C4-2B (cell line): ENCODE data around the gene KIF26B.

Source experiments
- ZFX ChIP-seq: fragments of 450-650 bp; IDR thresholded peaks from 2 replicates; pipeline ENCODE4 v1.6.1; 2017
- TF ChIP-seq, protein P1 (sequence below): fragments of 450-650 bp; conservative IDR thresholded peaks from 2 replicates; pipeline ENCODE4 v1.5.1; 2017; ENCODE audit warnings: mild to moderate bottlenecking

DNA sequence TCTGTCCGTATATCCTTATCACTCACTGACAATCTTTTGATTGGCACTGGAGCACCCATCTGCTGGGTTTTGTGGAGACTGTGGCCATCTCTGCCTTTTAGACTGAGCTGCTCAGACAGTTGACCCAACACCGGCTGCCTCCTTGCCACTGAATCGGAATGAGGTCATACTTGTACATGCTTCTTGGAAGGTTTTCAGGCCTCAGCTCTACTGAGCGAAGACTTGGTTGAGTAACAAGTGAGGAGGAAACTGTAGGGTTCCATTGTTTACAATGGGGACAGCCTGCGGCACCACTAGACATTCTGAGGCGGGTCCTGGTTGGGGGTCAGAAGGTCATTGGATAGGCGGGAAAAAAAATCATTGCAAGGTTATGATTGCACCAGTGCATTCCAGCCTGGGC lies 320.3 kb downstream of the KIF26B start:
- TF ChIP-seq ZFX, result no peak
- TF ChIP-seq, protein P1, sequence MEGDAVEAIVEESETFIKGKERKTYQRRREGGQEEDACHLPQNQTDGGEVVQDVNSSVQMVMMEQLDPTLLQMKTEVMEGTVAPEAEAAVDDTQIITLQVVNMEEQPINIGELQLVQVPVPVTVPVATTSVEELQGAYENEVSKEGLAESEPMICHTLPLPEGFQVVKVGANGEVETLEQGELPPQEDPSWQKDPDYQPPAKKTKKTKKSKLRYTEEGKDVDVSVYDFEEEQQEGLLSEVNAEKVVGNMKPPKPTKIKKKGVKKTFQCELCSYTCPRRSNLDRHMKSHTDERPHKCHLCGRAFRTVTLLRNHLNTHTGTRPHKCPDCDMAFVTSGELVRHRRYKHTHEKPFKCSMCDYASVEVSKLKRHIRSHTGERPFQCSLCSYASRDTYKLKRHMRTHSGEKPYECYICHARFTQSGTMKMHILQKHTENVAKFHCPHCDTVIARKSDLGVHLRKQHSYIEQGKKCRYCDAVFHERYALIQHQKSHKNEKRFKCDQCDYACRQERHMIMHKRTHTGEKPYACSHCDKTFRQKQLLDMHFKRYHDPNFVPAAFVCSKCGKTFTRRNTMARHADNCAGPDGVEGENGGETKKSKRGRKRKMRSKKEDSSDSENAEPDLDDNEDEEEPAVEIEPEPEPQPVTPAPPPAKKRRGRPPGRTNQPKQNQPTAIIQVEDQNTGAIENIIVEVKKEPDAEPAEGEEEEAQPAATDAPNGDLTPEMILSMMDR, result no peak
